IMR-90 (cell line): ENCODE measurements around the gene PRKAG3.

Experiments
- CEBPB ChIP-seq: IDR thresholded peaks from 2 replicates; pipeline ENCODE4 v1.6.1; 2012; ENCODE audit warnings: low read depth, low read length, improper control_type of control experiment
- MAFK ChIP-seq: IDR thresholded peaks from 2 replicates; pipeline ENCODE4 v1.6.1; 2012; ENCODE audit warnings: low read depth, low read length, improper control_type of control experiment
- MXI1 ChIP-seq: IDR thresholded peaks from 2 replicates; pipeline ENCODE4 v1.6.1; 2012; ENCODE audit warnings: low read depth, mild to moderate bottlenecking, low read length, moderate library complexity, borderline replicate concordance
- POLR2A ChIP-seq: IDR thresholded peaks from 2 replicates; pipeline ENCODE4 v1.6.1; 2012; ENCODE audit warnings: mild to moderate bottlenecking, low read depth, low read length
- RCOR1 ChIP-seq: IDR thresholded peaks from 2 replicates; pipeline ENCODE4 v1.6.1; 2012; ENCODE audit warnings: mild to moderate bottlenecking, low read length, improper control_type of control experiment; ENCODE audit not compliant: insufficient replicate concordance
- RFX5 ChIP-seq: IDR thresholded peaks from 2 replicates; pipeline ENCODE4 v1.8.0; 2012; ENCODE audit warnings: low read depth, mild to moderate bottlenecking, low read length, moderate library complexity
- TF ChIP-seq, protein P1 (sequence below): conservative IDR thresholded peaks from 2 replicates; pipeline ENCODE4 v1.5.1; 2012; ENCODE audit warnings: mild to moderate bottlenecking, low read depth, low read length, improper control_type of control experiment
- TF ChIP-seq, protein P2 (sequence below): fragments of 150-350 bp; IDR thresholded peaks from 2 replicates; pipeline ENCODE4 v1.6.1; 2016; ENCODE audit warnings: low read depth, mild to moderate bottlenecking, low read length, moderate library complexity, borderline replicate concordance
- TF ChIP-seq, protein P3 (sequence below): fragments of 150-350 bp; IDR thresholded peaks from 2 replicates; pipeline ENCODE4 v1.6.1; 2017; ENCODE audit warnings: mild to moderate bottlenecking, antibody characterized with exemption, low read length, low read depth

DNA sequence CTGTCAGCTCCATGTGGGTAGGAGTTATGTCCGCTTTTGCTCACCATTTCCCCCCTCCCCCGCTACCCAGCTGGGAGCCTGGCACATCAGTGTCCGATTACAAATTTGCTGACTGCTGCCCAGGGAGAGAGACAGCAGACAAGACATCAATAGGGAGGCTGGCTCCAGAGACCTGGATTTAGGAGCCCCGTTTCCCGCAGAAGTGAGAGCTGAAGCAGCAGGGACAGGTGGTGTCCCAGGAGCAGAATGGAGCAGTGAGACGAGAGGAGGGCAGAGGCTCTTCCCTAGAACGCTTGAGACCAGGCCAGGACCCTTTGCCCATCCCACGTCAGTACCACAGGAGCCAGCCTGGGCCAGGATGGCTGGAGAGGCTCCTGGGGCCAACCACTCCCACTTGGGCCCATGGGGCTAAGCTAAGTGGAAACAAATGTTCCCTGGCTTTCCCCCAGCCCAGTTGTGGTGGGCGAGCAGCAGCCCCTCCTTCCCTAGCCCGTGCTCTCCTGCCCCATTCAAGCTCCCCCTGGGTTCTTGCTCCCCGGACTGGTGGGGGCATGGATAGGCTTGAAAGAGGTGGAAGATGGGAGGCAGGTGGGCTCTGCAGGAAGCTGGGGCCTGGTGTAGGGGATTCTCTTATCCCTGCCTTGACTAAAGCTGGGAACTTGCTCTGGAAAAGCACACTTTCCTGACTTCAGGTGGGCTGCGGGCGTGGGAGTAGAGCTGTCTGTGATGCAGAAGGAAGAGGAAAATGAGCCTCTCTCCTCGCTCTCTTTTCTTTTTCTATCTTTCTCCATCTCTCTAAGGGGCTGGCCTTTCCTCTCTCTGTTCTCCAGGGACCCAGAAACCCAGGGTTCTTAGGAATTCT is 23.9 kb upstream of the PRKAG3 start:
- TF ChIP-seq, protein P1, sequence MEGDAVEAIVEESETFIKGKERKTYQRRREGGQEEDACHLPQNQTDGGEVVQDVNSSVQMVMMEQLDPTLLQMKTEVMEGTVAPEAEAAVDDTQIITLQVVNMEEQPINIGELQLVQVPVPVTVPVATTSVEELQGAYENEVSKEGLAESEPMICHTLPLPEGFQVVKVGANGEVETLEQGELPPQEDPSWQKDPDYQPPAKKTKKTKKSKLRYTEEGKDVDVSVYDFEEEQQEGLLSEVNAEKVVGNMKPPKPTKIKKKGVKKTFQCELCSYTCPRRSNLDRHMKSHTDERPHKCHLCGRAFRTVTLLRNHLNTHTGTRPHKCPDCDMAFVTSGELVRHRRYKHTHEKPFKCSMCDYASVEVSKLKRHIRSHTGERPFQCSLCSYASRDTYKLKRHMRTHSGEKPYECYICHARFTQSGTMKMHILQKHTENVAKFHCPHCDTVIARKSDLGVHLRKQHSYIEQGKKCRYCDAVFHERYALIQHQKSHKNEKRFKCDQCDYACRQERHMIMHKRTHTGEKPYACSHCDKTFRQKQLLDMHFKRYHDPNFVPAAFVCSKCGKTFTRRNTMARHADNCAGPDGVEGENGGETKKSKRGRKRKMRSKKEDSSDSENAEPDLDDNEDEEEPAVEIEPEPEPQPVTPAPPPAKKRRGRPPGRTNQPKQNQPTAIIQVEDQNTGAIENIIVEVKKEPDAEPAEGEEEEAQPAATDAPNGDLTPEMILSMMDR = no peak
- no peak for TF ChIP-seq CEBPB
- no peak for TF ChIP-seq POLR2A
- no peak for TF ChIP-seq RCOR1
- TF ChIP-seq MXI1 = no peak
- TF ChIP-seq, protein P2, sequence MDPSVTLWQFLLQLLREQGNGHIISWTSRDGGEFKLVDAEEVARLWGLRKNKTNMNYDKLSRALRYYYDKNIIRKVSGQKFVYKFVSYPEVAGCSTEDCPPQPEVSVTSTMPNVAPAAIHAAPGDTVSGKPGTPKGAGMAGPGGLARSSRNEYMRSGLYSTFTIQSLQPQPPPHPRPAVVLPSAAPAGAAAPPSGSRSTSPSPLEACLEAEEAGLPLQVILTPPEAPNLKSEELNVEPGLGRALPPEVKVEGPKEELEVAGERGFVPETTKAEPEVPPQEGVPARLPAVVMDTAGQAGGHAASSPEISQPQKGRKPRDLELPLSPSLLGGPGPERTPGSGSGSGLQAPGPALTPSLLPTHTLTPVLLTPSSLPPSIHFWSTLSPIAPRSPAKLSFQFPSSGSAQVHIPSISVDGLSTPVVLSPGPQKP = no peak
- TF ChIP-seq MAFK = no peak
- TF ChIP-seq, protein P3, sequence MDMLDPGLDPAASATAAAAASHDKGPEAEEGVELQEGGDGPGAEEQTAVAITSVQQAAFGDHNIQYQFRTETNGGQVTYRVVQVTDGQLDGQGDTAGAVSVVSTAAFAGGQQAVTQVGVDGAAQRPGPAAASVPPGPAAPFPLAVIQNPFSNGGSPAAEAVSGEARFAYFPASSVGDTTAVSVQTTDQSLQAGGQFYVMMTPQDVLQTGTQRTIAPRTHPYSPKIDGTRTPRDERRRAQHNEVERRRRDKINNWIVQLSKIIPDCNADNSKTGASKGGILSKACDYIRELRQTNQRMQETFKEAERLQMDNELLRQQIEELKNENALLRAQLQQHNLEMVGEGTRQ = no peak
- no peak for TF ChIP-seq RFX5
